Hematopoietic multipotent progenitor cell treated with erythropoietin and hydrocortisone succinate and interleukin-3 and kit ligand, for 4 days (in vitro differentiated cells): ENCODE results near the gene FAR1.

Experiments used
- DNase-seq: peaks from one replicate; pipeline ENCODE4 v3.0.0-alpha.2; 2015

FAR1 gene

DNA sequence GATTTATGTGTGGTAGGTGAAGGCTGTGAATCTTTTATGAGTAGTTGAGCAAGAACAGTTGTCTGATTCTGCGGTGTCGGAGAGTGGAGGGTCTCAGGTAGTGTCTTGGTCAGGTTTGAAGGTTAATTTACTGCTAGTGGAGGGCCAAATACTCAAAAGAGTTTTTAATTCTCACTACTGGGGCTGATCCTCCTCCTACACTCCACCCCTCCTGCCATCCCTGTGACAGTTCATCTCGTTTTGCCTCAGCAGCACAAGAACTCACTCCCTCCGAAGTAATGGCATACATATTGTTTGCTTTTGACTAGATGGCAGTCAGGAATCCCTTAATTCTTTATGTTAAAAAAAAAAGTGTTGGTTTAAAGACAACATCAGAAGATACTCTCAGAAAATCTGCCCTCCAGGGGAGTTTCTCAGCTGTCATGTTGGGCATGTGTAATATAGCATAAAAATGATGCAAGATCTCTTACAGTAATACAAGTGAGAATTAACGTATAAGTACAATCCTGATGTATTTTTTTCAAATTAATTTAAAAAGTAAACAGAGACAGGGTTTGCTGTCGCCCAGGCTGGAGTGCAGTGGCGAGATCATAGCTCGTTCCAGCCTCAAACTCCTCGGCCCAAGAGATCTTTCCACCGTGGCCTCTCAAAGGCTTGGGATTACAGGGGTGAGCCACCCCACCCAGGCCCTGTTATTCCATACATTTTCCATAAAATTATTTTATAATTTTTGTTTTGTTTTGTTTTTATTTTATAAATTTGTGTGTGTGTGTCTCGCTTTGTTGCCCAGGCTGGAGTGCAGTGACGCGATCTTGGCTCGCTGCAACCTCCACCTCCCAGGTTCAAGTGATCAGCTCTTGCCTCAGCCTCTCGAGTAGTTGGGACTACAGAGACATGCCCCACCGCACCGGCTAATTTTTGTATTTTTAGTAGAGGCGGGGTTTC lies 1.3 kb downstream of the FAR1 start:
- peak; percentile 45 for DNase-seq

DNA sequence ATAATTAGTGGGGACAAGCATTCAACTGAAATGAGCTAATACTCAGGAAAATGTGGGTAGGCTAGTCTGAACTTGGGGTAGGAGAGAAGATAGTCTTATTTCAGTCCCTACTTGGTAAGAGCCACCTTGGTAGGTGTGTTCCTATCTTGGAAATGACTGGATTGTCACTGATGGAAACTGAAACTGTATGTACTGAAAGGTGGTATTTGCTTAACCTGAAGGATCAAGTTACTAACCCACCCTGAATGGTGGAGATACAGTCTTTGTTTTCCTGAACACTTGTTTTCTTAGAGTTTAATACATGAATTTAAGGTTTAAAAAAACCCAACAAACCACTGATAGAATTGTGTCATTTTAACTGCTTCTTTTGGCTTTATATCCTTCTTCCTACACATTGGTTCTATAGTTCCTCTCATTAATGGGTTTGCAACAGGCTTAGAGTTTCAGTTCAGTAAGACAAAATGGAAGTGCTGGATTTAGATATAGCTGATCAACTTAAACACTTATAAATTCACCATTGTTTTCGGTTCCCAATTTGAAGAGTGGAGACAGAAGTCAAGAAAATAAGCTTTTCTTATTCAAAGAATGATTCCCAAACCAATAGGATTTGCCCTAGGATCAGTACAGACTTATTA lies 4.2 kb downstream of the FAR1 start:
- no peak for DNase-seq

DNA sequence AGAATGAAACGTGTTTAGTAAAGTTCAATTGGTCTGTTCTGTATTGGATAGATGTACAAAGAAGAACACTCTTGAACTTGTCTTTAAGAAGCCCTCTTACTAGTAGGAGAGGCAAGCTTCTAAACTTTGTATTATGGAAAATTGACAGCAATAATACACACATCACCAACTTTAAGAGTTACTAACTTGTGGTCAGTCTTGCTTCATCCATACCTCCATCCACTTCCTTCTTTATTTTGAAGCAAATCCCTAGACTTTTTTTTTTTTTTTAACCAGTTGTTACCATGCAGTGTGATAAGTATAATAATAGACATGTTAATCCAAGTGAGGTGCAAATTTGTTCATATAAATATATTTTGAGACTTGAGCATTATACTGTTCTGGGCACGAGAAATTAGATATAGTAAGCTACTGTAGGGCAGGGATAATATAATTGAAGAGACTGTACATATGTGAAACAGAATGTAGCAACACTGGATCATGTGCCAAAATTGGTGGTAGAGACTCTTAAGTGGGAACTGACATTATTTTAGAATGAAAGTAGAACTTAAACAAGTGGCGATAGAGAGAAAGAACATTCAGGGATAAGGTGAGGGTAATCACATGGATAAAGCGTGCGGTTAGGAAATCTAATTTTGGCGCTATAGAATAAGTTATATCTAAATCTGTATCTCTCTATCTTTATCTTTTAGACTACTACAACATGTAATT lies 6.5 kb downstream of the FAR1 start:
- peak; percentile 76 for DNase-seq

DNA sequence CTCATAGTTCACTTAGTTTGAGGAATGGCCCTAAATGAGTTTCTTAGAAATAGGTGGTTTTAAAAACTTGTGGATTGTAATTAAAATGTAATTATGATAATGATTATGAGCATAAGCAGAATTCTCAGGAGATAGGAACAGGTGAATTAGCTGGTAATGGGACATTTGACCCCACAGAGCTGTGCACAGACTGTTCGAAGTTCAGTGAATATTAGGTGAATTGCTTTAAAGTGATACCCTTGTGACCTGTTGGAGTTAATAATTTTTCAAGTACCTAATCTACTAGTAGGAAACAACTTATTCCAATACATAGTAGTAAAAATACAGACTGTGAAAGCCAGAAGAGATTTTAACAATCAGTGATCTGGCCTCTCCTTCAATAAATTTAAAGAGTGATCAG lies 8.1 kb downstream of the FAR1 start:
- no peak for DNase-seq

DNA sequence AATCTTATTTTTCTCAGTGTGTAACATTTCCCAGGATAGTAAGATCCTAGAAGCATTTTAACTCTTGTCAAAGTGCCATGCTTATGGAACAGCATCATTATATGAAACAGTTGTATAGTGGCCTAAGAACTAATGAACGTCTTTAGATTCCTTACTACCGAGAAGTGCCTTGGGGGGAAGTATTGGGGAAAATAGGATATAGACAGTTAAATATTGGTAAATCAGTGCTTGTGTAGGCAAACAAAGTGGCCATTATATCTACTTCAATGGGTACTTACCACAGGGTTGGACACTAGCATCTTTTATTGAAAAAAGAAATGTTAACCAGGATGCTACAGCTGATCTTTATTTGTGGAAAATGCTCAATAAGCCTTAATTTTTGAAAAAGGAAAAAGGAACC lies 11.3 kb downstream of the FAR1 start:
- no peak for DNase-seq

DNA sequence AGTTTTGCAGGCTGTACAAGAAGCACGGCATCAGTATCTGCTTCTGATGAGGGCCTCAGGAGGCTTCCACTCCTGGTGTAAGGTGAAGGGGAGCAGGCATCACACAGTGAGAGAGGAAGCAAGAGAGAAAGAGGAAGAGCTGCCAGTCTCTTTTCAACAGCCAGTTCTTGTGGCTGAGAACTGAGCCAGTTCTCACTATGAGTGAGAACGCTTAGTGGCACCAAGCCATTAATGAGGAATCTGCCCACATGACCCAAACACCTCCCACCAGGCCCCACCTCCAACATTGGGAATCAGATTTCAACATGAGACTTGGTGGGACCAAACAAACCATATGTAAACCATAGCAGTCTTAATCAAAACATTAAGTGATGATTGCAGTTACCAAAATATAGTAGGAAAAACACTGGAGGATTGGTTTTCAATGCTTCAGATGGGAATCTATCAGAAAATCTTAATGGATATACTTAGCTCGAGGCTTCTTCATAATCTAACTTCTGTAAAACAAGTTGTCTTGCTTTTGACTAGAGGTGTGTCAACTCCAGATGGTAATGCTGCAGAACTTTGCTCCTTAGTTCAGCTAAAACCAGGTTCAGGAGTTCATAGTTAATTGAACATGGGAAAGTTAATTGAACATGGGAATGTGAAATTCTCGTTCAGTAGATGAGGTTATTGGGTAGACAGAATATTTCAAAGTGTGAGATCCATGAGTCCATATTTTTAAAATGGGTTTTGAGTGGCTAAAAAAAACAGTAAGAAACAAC lies 12.2 kb downstream of the FAR1 start:
- peak; percentile 70 for DNase-seq

DNA sequence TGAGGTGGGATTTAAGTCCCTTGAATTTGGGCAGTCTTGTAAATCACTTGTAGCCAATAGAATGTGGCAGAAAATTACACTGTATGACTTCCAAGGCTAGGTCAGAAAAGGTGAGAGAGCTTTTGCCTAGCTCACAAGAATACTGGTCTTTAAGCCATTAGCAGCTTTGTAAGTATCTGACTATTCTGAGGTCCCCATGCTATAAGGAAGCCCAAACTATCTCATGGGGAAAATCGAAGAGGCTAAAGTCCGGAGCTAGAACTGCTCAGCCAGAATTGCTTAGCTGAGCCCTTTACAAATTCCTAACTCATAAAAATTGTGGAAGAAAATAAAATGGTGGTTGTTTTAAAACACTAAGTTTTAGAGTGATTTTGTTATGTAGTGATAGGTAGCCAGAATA lies 13.0 kb downstream of the FAR1 start:
- DNase-seq, result no peak

DNA sequence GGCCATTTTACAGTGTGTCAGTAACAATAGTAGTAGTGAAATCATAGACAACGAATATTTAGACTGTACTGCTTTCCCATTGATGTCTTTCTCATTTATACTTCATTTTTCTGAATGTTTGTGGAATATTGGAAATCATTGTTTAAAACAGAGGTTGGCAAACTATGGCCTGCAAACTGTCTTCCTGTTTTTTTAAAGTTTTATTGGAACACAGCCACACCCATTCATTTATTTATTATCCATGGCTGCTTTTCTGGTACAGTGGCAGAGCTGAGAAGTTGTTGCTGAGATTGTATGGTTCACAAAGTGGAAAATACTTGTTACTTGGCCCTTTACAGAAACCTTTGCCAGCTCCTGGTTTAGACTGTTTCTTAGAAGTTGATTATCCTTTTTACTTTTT lies 13.7 kb downstream of the FAR1 start:
- no peak for DNase-seq

DNA sequence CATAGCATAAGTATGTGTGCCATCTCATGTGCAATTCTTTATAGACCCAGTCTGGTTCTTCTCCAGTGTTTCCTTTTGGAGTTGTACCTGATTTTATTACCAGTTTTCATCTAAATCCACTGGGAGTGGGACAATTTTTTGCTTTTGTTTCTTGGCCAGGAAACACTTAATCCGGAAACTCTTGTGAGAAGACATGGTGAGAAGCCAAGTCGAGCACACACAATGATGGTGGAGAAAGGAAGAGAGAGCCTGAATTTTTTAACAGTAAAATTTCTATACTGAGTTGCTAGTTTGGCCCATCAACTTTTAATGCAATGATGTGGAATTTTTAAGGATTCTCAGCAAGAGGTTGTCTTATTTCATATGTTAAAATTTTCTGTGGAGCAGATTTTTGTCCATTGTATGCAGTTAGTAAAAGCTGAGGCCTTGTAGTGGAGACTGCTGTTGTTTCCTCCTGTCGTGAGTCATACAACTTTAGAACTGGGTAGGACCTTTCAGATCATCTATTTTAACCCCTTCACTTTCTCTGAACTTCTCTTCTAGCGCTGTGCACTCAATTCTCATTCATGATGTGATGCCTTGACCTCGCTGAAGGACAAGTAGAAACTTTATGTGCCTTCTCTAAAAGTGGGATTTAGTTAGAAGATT lies 17.1 kb downstream of the FAR1 start:
- DNase-seq, result no peak

DNA sequence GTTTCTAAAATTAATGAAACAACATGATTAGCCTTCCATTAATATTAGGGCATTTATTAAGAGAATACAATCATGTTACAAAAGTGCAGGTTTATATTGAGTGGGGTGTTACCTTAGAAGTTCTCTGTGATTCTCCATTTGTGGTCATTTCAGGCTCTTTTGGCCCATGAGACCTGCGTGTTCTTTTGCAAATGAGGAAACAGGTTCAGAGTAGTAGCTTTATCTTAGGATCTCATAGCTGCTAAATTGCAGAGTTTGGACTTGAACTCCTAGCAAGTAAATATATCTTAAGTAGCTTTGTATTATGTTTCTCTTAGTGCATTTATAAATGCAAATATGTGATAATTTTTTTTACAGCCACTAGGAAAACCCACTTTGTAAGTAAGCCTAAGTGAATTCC lies 18.3 kb downstream of the FAR1 start:
- DNase-seq, result peak; percentile 60

DNA sequence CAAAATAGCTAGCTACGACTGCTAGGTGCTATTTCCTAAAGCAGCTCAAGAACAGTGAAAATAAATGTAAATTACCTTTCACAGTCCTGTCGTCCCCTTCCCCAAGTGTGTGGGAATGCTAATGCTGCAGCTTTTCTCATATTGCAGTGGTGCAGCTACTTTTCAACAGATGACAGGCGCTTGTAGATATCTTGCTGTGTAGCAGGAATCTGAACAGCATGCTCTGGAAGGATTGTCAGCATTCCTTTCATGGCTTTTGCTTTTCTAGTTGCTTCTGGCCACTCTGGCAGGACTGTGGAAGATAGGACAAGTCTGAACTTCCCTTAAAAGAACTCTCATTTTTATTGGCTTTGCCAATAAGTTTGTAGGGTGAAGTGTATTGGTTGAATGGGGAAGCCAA lies 18.8 kb downstream of the FAR1 start:
- DNase-seq, result no peak

DNA sequence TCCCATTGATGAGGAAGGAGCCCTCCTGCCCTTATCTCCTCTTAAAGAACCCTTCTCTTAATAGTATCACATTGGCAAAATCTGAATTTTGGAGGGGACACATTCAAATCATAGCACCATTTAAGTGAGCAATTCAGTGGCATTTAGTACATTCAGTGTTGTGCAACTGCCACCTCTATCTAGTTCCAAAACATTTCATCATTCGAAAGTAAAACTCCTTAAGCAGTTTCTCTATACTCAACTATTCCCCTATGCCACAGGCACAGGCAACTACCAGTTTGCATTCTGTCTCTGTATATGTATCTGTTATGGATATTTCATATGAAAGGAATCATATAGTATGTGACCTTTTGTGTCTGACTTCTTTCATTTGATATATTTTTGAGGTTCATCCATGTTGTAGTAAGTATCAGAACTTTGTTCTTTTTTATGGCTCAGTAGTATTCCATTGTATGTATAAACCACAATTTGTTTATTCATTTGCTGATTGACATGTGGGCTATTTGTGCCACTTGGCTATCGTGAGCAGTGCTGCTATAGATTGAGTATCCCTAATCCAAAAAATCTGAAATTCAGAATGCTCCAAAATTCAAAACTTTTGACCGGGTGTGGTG lies 22.9 kb downstream of the FAR1 start:
- DNase-seq, result no peak

DNA sequence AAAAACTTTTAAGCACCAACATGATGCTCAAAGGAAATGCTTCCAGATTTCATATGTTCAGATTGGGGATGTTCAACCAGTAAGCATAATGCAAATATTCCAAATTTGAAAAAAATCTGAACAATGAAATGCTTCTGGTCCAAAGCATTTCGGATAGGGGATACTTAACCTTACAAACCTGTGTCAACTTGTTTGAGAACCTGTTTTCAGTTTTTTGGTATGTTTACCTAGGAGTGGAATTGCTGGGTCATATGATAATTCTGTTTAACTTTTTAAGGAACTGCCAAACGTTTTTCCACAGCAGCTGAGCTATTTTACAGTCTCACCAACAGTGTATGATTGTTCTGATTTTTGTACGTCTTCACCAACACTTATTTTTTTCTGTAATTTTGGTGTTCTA lies 23.7 kb downstream of the FAR1 start:
- no peak for DNase-seq

DNA sequence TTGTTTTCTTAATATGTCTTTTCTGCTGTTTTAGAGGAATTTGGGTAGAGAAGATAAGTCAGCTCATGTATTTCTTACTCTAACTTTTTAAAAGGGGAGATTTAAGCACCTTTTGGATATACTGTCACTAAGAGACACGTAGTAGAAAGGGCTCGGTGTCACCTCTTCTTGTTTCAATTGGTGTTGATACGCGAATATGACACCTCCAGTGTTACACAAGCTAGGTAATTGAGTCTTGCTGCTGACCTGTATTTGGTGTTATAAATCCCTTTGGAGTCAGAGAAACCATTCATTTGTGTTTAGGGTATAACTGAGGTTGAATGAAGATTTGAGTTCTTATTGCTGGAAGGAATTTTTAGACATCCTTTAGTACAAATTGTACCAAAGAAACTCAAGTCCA lies 25.6 kb downstream of the FAR1 start:
- no peak for DNase-seq

DNA sequence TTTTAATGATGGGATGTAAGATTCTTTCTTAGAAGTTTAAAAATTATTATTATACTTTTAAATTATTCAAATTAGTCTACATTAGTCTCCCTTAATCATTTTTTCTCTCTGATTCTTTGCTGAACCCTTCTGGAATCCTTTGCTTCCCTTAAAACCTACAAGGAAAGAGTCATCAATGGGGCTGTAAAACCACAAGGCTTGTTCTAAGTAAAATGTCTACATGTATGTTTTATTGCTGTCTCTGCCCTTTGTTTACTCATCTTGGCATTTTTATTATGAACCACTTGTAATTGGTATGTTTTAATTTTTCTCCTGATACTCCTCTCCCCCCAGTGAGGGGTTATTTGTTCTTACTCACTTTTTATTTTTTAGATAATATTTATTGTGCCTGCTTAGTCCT lies 27.4 kb downstream of the FAR1 start:
- no peak for DNase-seq

DNA sequence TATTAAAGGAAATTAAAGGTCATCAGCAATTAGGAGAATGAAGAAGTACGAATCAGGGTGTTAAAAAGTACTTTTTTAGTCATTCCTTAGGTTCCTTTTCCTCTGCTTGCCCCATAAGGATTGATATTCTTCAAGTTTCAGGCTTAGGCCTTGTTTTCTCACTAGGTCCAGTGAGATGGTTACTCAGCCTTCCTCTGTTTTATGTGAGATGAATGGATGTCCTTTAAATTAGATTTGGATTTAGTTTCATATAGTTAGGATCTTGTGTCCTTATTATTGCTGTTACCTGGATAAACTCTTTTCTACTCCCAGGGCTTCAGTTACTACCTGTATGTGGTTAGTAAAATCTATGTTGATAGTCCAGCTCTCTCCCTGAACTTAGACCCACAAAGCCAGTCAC lies 29.2 kb downstream of the FAR1 start:
- no peak for DNase-seq

DNA sequence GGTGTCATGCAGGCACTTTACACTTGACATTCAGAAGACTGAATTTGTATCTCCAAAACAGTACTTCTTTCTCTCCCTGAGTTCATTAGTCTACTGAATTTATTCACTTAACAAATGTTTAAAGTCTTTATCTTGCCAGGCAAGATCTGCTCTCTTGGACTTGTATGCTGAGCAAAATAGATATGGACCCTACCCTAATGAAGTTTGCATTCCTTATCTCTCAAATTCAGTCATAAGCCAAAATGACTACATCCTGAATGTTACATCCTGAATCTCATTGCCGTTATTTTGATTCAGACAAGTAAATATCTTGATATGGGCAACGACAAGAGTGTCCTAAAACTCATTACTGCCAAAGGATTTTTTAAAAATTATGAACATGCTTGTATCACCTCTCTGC lies 29.7 kb downstream of the FAR1 start:
- peak; percentile 91 for DNase-seq

DNA sequence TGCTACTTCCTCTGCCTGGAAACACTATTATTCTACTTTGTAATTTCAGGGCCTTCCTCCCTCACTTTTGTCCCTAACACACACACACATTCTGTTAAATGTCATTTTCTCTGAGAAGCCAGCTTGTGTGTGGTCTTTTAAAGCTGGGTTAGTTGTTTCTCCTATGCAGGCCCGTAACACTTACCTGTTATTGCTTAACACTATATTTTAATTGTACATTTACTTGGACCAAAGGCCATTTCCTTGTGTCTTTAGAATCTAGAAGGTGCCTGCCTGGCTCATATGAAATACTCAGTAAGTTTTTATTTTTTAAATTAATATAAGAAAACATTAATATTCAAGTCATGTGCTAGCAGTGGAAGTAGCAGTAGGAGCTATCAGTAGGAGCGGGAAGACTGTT lies 30.6 kb downstream of the FAR1 start:
- DNase-seq, result no peak

DNA sequence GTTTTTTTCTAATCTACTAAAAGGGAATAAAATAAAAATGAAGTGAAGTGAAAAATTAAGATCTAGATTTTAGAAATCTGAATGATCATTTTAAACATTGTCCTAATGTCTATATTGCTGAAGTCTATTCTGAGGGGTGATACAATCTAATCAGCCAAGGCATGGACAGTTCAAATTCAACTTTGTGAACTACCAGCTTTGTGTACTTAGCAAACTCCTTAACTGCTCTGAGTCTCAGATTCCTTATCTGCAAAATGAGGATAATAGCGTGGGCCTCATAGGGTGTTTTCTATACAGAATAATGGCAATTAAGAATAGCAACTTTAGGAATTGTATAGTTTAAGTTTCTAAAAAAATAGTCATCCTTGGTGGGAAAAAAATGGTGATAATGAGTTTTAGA lies 31.4 kb downstream of the FAR1 start:
- no peak for DNase-seq

DNA sequence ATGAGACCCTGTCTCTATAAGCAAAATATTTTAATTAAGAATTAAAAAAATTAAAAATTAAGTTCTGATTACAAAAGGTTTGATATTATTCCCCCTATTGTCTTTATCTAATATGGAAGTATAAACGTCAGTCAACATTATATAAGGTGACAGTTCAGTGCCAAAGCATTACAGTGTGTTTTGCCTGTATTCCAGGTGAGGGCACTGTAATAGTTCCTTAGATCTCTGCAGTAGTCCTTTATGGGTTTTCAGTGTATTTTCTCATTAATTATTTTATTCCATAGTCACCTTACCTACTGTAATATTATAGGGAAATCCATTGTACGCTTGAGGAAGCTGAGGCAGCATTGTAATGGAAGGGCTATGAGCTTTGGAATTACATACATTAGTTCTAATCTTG lies 33.0 kb downstream of the FAR1 start:
- DNase-seq, result no peak

DNA sequence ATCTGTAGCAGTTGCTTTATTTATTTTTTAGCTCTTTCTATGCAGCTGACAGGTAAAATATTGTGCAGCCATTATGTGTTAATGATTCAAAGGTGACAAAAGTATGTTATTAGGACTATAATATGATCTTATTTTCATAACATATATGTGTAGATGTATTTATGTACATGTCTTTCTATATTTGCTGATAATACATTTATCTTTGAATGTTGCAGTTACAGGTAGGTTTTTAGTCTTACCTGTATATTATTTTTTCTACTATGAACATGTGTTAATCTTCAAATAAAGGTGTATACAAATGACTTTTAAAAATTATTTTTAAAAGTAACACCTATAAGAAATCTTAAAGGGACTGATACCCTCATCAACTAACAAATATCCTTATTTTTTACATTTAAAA lies 33.6 kb downstream of the FAR1 start:
- DNase-seq, result no peak

DNA sequence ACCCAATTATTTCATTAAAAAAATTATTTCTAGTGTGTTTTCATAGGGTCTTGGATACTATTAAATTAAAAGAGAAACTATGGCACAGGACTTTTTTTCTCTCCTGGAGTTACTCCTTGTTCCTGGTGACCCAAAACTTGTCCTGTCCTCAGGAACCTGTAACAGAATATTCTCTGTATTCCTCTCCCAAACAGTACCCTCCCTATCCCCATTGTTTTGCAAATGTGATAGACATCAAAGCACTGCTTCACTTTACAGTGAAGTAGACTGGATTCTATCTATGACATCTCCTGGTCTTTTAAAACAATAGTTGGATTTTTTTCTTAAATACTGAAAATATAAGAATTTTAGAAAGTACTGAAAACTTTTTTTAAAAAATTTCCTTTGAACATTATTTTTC lies 37.2 kb downstream of the FAR1 start:
- no peak for DNase-seq
